HL-60 (cell line): ENCODE measurements around the gene GSK3B.

ENCODE experiments used
- CTCF ChIP-seq: IDR thresholded peaks from one replicate; pipeline ENCODE4 v1.5.1; 2011; ENCODE audit warnings: low read length, control low read depth, inconsistent platforms; ENCODE audit not compliant: insufficient read depth
- GABPA ChIP-seq: IDR thresholded peaks from 2 replicates; pipeline ENCODE4 v1.6.1; 2012; ENCODE audit warnings: low read depth
- REST ChIP-seq: IDR thresholded peaks from 2 replicates; pipeline ENCODE4 v1.6.1; 2012; ENCODE audit warnings: low read depth; ENCODE audit not compliant: insufficient replicate concordance

DNA sequence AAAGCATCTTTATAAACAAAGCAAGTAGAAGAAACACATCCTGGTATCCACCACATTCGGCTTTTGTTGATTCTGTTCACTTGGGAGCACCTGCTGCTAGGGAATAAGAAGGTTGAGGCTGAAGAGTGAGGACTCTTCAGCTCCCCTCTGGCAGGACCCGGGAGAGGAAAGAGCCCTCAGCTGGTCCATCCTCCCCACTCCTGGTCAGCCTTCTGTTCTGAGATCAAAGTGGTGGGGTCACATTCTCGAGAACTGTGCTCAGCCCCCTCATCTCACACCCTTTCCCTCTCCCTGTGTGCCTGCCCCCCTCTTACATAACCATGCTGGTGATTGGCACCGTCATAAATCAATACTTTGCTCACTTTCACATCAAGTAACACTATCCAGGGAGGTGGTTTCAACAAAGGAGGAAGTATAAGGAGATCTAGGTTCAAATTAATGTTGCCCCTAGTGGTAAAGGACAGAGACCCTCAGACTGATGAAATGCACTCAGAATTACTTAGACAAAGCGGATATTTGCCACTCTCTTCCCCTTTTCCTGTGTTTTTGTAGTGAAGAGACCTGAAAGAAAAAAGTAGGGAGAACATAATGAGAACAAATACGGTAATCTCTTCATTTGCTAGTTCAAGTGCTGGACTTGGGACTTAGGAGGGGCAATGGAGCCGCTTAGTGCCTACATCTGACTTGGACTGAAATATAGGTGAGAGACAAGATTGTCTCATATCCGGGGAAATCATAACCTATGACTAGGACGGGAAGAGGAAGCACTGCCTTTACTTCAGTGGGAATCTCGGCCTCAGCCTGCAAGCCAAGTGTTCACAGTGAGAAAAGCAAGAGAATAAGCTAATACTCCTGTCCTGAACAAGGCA lies 312.7 kb downstream of the GSK3B start, which contains the start of gene NR1I2:
- TF ChIP-seq CTCF (no peak), REST (no peak), GABPA (no peak)
